Endothelial cell of umbilical vein (primary cell): ENCODE data around the gene GBF1. TPM values are rescaled to one million over a fixed set of nuclear protein-coding genes. Genes with fewer than 3 reads are reported as not detected.
A peak's percentile ranks its signal among the peaks of the same experiment; 100 is the strongest.

ENCODE experiments used
- BruUV-seq: library from RNA; stranded (reverse); fragments of 400-500 nt; replicated peaks from 2 replicates; lab custom pipeline; 2021; lab: Mats Ljungman, UMichigan
- CTCF ChIA-PET: fragments of 300-600, 350-600 bp; sonication (Branson Sonifier 250); formaldehyde crosslinking; loops from one replicate; lab custom pipeline; 2021; ENCODE audit warnings: antibody characterized with exemption, inconsistent platforms; lab: Charles Lee
- POLR2A ChIA-PET: fragments of 300-600, 350-600 bp; sonication (Branson Sonifier 250); formaldehyde crosslinking; loops from one replicate; lab custom pipeline; 2021; ENCODE audit warnings: antibody characterized with exemption, inconsistent platforms; lab: Charles Lee
- DNase-seq: peaks from one replicate; pipeline ENCODE4 v3.0.0-alpha.2; 2011; ENCODE audit warnings: low read depth, low spot score
- FAIRE-seq: peaks from 2 replicates; lab custom pipeline; 2011; peaks lifted over from hg19 to GRCh38; lab: Jason Lieb, UNC
- H2AFZ ChIP-seq: 2 replicates; pipeline ENCODE4 v1.6.0; 2012; ENCODE audit warnings: low read depth, low read length, control low read depth, inconsistent platforms
- H3K27ac ChIP-seq: 2 replicates; pipeline ENCODE4 v1.5.1; 2011; ENCODE audit warnings: low read depth, mild to moderate bottlenecking, control low read depth, low read length, moderate library complexity; ENCODE audit not compliant: insufficient read depth
- H3K27me3 ChIP-seq, 2 experiments: 2 replicates each; pipeline versions ENCODE4 v1.6.0 to v1.6.1; 2011; ENCODE audit warnings: low read length in 2 of 2, mixed read lengths in 1 of 2; ENCODE audit not compliant: control insufficient read depth in 2 of 2, insufficient read depth in 2 of 2
- H3K36me3 ChIP-seq, 2 experiments: 2 replicates in 1 of 2; 3 replicates in 1 of 2; pipeline ENCODE4 v1.5.1; 2011; ENCODE audit warnings: low read length in 2 of 2, mild to moderate bottlenecking in 1 of 2, moderate library complexity in 1 of 2; ENCODE audit not compliant: control insufficient read depth in 2 of 2, insufficient read depth in 2 of 2; ENCODE audit errors: extremely low read depth in 1 of 2
- H3K4me1 ChIP-seq: 3 replicates; pipeline ENCODE4 v1.5.1; 2011; ENCODE audit warnings: mild to moderate bottlenecking, low read length; ENCODE audit not compliant: control insufficient read depth, insufficient read depth; ENCODE audit errors: extremely low read depth
- H3K4me2 ChIP-seq: 2 replicates; pipeline ENCODE4 v1.6.1; 2011; ENCODE audit warnings: low read length, control low read depth, mixed read lengths; ENCODE audit not compliant: insufficient read depth
- H3K4me3 ChIP-seq, 3 experiments: fragments of 200-600 bp in 1 of 3; sonication (generic), shearing (Covaris generic) in 1 of 3; replicated peaks in 1 of 3; 2 replicates each; pipeline ENCODE4 v1.5.1; 2011 to 2016; ENCODE audit warnings: control low read depth in 3 of 3, low read length in 3 of 3, mild to moderate bottlenecking in 2 of 3, inconsistent platforms in 1 of 3, low read depth in 1 of 3, moderate library complexity in 1 of 3; ENCODE audit not compliant: insufficient read depth in 1 of 3
- H3K79me2 ChIP-seq: 2 replicates; pipeline ENCODE4 v1.6.0; 2012; ENCODE audit warnings: low read length, inconsistent platforms; ENCODE audit not compliant: control insufficient read depth, insufficient read depth
- H3K9ac ChIP-seq: replicated peaks from 2 replicates; pipeline ENCODE3; 2011; ENCODE audit warnings: low read length, control low read depth; ENCODE audit not compliant: insufficient read depth; ENCODE audit errors: extremely low read depth
- H3K9me1 ChIP-seq: replicated peaks from 3 replicates; pipeline ENCODE4 v1.6.0; 2011; ENCODE audit warnings: mild to moderate bottlenecking, low read length; ENCODE audit not compliant: control insufficient read depth, insufficient read depth; ENCODE audit errors: extremely low read depth
- H3K9me3 ChIP-seq: replicated peaks from 2 replicates; pipeline ENCODE4 v1.5.1; 2012; ENCODE audit warnings: low read length, inconsistent platforms; ENCODE audit not compliant: control insufficient read depth, insufficient read depth
- H4K20me1 ChIP-seq: replicated peaks from 2 replicates; pipeline ENCODE3; 2011; ENCODE audit warnings: mild to moderate bottlenecking, low read length; ENCODE audit not compliant: control insufficient read depth, insufficient read depth; ENCODE audit errors: extremely low read depth
- GATA2 ChIP-seq: IDR thresholded peaks from 2 replicates; pipeline ENCODE4 v1.7.0; 2011; ENCODE audit warnings: low read depth, mild to moderate bottlenecking, moderate library complexity, mixed read lengths, low read length; ENCODE audit not compliant: insufficient read length, insufficient read depth
- MYC ChIP-seq: IDR thresholded peaks from one replicate; pipeline ENCODE4 v1.6.1; 2011; ENCODE audit warnings: mild to moderate bottlenecking, low read depth, low read length
- dilution Hi-C: fragments of 300-500 bp; cut with MboI; formaldehyde crosslinking; loops from one replicate; pipeline ENCODE4 v1.15.0; 2019; ENCODE audit warnings: low sequenced_read_pairs; ENCODE audit not compliant: extremely low pct_ligation_motif_present
- intact Hi-C: fragments of 100-400 bp; cut with micrococcal nuclease; formaldehyde crosslinking; loops from one replicate; pipeline ENCODE4 v1.10.0; 2022
- polyA plus RNA-seq, 4 experiments: library from polyadenylated mRNA; depleted of rRNA in 3 of 4; stranded (reverse) in 3 of 4; unstranded in 1 of 4; fragments of >200 nt; gene quantifications; 2 replicates each; pipeline versions ENCODE4 v1.2.1 to v1.2.3, GENCODE V29; 2011 to 2012; ENCODE audit warnings: missing spikeins in 1 of 4
- total RNA-seq: library from RNA; stranded (reverse); gene quantifications from 2 replicates; pipeline ENCODE4 v1.2.3, GENCODE V29; 2021
- TF ChIP-seq, protein P1 (sequence below): IDR thresholded peaks from 2 replicates; pipeline ENCODE4 v1.6.1; 2011; ENCODE audit not compliant: insufficient read depth, insufficient read length

GBF1 gene
- total and polyA plus RNA-seq, 2 donors (not counting 3 experiments of a cell fraction or from before 2014, with no cell fraction given) = 26.0 to 49.7 TPM

DNA sequence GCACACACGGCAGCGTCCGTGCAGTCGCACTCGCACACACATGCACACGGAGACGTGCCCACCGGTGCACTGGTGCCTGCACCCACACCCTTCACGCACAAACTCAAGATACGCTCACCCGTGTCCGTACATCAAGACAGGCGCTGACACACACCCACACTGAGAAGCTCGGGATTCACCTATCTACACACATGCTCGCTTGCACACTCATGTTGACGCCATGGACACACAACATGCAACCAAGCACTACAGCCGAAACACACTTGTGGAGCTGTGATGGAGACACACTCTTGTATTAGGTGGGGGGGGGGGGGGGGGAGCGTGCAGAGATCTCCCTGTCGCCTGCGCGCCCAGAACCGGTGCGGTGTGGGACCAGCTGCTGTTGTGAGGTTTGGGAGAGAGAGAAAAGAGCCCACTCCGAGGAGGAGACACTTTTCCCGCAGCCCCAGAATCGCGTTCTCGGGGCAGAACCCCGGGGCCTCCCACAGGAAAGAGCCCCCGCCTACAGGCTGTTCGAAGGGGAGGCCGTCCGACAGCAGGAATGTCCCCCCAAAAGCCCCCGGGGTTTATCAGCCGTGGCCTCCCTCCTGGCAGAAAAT is 149.6 kb downstream of the GBF1 start:
- Histone ChIP-seq H3K4me3 (peak overlapping the region; percentile 4 to 53 (median 36)), H4K20me1 (no peaks in the 10 kb centered on the region), H3K9me1 (no peaks in the 10 kb centered on the region), H3K36me3 (peaks cover 0 to 12% of the 10 kb centered on the region in 2 experiments), H3K9me3 (no peaks in the 10 kb centered on the region), H3K79me2 (no peaks in the 10 kb centered on the region), H3K4me2 (peak overlapping the region; percentile 55), H3K27ac (peak overlapping the region; percentile 87), H2AFZ (peak overlapping the region; percentile 77), H3K9ac (peak overlapping the region; percentile 81), H3K27me3 (peaks cover 6% of the 10 kb centered on the region in 2 experiments), H3K4me1 (peaks cover 17% of the 10 kb centered on the region)
- ChIA-PET CTCF (interaction anchor here (0.8 to 9.2 kb wide), 16 partner anchors 9 to 227 kb away, joined by 3 to 168 read pairs (median 4); partner anchors contain the start of genes CUEDC2 and FBXL15), POLR2A (interaction anchor here (0.6 kb wide), 2 partner anchors 48 to 83 kb away, joined by 3 to 5 read pairs; no protein-coding TSS in a partner anchor)
- BruUV-seq = no TSS peak
- DNase-seq (peak; percentile 56), FAIRE-seq (peak; percentile 55)
- intact Hi-C loops = loop anchor here (1.0 to 2.0 kb wide), 6 partner anchors 27 to 318 kb away; partner anchors contain the start of genes ACTR1A and NOLC1
- dilution Hi-C loops = no loop called here
- TF ChIP-seq, protein P1, sequence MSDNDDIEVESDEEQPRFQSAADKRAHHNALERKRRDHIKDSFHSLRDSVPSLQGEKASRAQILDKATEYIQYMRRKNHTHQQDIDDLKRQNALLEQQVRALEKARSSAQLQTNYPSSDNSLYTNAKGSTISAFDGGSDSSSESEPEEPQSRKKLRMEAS = no peak
- TF ChIP-seq MYC = no peak
- TF ChIP-seq GATA2 = no peak
